Heart left ventricle (tissue), 16 donors: ENCODE results near the gene TEAD1. TPM values are rescaled to one million over a fixed set of nuclear protein-coding genes. Genes with fewer than 3 reads are reported as not detected.

Experiments
- ATAC-seq, 4 donors: fragments of 200-7000 bp; cut with Tn5 transposase; one replicate each; pipeline ENCODE4 v1.9.1; 2020 to 2022; ENCODE audit warnings: moderate library complexity in 4 of 4, mild to moderate bottlenecking in 3 of 4, moderate number of reproducible peaks in 1 of 4
- DNase-seq, 5 donors: peaks; one replicate each; pipeline ENCODE4 v3.0.0-alpha.2; 2020
- H3K27ac ChIP-seq, 12 donors: fragments of 200-600 bp; sonication (generic) in 4 of 12; one replicate each; pipeline versions ENCODE4 v1.5.0 to v1.8.0; 2016 to 2022; ENCODE audit warnings: mild to moderate bottlenecking in 2 of 12
- H3K27me3 ChIP-seq, 9 donors: fragments of 200-600 bp; sonication (generic) in 2 of 9; one replicate each; pipeline versions ENCODE4 v1.5.1 to v1.8.0; 2016 to 2022; ENCODE audit warnings: mild to moderate bottlenecking in 3 of 9
- H3K36me3 ChIP-seq, 9 donors: fragments of 200-600 bp; sonication (generic) in 2 of 9; one replicate each; pipeline versions ENCODE4 v1.5.0 to v1.8.0; 2018 to 2022; ENCODE audit warnings: mild to moderate bottlenecking in 2 of 9
- H3K4me1 ChIP-seq, 12 donors: fragments of 200-600 bp; sonication (generic) in 4 of 12; one replicate each; pipeline versions ENCODE4 v1.5.0 to v1.8.0; 2016 to 2022; ENCODE audit warnings: mild to moderate bottlenecking in 3 of 12
- H3K4me3 ChIP-seq, 12 donors: fragments of 200-600 bp; sonication (generic) in 4 of 12; one replicate each; pipeline versions ENCODE4 v1.5.0 to v1.8.0; 2017 to 2022; ENCODE audit warnings: mild to moderate bottlenecking in 9 of 12, moderate library complexity in 4 of 12
- H3K9me3 ChIP-seq, 12 donors: fragments of 200-600 bp; sonication (generic) in 4 of 12; one replicate each; pipeline versions ENCODE4 v1.5.0 to v1.8.0; 2016 to 2022; ENCODE audit warnings: mild to moderate bottlenecking in 1 of 12
- POLR2A ChIP-seq, 2 donors: fragments of 450-650 bp; IDR thresholded peaks; one replicate each; pipeline ENCODE4 v1.6.1; 2017; ENCODE audit warnings: antibody characterized with exemption in 2 of 2, mild to moderate bottlenecking in 2 of 2, moderate library complexity in 2 of 2
- WGBS, 4 donors: extraction: QIAGEN DNeasy Blood & Tissue Kit in 2 of 4; methylation state at CpG; one replicate each; pipeline versions ENCODE4 v1.1.5 to v1.1.7; 2013 to 2018; 5-methylcytosine and 5-hydroxymethylcytosine counted together
- intact Hi-C, 10 donors: fragments of 100-400 bp; cut with DNase I; formaldehyde crosslinking; loops; one replicate each; pipeline versions ENCODE4 v1.11.1 to v1.14.2; 2022
- polyA plus RNA-seq, 2 donors: library from polyadenylated mRNA; stranded (reverse); fragments of 200-250 nt; gene quantifications; one replicate each; pipeline ENCODE4 v1.2.3, GENCODE V29; 2013
- total RNA-seq, 9 donors: library from RNA; depleted of rRNA in 2 of 9; stranded (reverse); fragments of >200 nt in 2 of 9; fragmentation: NEBNext Ultra II Directional in 3 of 9; extraction: Animal tissue kit (Norgen Biotek cat#: 25700) in 3 of 9; gene quantifications; one replicate each; pipeline versions ENCODE4 v1.1.0 to v1.2.4, GENCODE V29; 2016 to 2023
- TF ChIP-seq, protein P1 (sequence below), 12 donors: fragments of 200-600 bp; sonication (generic) in 4 of 12; IDR thresholded peaks; one replicate each; pipeline versions ENCODE4 v1.5.0 to v1.8.0; 2018 to 2022; ENCODE audit warnings: antibody characterized with exemption in 12 of 12, mild to moderate bottlenecking in 5 of 12
- donor health status: ischemic (EF 13 %, LVEDD 7.1; RV severe dilation, severe dysfunction).
- donor health status: healthy with polysubstance abuse.
- donor health status: DM: no; HTN: yes; CAD: no.
- donor health status: DM: no; HTN: no; CAD: no.
- donor health status: ischemic (EF 25% LVEDD 6.9; RV normal size, moderate dysfunction).
- donor health status: ischemic (EF 25% LVEDD 5.7; RV mildly dilated, moderate dysfunction).
- donor health status: healthy.
- donor health status: DM: yes; HTN: yes; CAD: no.
- donor health status: ischemic (EF 35%, LVEDD 5.7; RV mildly dilated, moderate dysfunction).
- donor health status: nonischemic (EF 11% LVEDD 7.7; RV severe dilation, severe dysfunction).
- donor health status: DM: yes; HTN: yes; CAD: no.
- donor health status: PGD.
- donor health status: ischemic (EF 29% LVEDD 5.4; RV normal size, mild dysfunction).
- donor health status: nonischemic (EF 23%, LVEDD 6.1; RV moderate dilation, normal function).

Gene TEAD1
- total and polyA plus RNA-seq, 11 donors = 14.4 to 161 (median 113) TPM

DNA sequence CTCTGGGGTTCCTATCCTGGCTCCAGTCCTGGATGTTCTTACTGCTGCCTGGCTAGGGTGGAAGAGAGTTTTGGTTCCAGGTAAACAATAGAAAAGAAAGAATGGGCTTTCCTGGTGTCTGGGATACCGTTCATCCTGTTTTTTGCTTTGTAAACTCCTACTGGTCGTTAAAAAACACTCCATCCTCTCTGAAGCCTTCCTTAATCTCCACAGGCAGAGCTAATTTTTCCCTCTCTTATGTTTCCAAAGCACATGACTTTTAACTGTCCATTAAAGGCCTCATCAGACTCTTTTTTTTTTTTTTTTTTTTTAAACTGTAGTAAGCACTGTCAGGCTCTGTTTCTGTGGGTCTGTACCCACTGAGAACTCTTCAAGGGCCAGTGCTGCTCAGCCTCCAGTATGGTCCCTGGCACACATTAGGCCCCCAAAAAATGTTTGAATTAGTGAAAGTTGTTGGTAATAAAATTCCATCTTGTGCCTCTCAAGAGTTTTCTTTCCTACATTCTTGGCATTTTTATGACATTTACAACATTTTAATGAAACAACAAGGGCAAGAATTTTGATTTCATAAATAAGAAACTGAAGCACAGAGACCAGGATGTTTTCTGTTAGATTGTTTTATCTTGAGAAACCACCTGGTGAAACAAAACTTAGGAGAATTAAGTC lies 104.2 kb downstream of the TEAD1 start:
- no peak for ATAC-seq
- DNase-seq = no peak
- intact Hi-C loops = loop anchor here in 1 of 10 donors (10.0 kb wide), 1 partner anchor 474 kb away; no protein-coding TSS in a partner anchor
- TF ChIP-seq, protein P1, sequence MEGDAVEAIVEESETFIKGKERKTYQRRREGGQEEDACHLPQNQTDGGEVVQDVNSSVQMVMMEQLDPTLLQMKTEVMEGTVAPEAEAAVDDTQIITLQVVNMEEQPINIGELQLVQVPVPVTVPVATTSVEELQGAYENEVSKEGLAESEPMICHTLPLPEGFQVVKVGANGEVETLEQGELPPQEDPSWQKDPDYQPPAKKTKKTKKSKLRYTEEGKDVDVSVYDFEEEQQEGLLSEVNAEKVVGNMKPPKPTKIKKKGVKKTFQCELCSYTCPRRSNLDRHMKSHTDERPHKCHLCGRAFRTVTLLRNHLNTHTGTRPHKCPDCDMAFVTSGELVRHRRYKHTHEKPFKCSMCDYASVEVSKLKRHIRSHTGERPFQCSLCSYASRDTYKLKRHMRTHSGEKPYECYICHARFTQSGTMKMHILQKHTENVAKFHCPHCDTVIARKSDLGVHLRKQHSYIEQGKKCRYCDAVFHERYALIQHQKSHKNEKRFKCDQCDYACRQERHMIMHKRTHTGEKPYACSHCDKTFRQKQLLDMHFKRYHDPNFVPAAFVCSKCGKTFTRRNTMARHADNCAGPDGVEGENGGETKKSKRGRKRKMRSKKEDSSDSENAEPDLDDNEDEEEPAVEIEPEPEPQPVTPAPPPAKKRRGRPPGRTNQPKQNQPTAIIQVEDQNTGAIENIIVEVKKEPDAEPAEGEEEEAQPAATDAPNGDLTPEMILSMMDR (IDR thresholded peaks at IDR 0.05) = no peak
- TF ChIP-seq POLR2A (IDR thresholded peaks at IDR 0.05) = no peak
- H3K27me3 ChIP-seq = no peaks in the 10 kb centered on the region
- H3K4me3 ChIP-seq = no peak overlapping the region
- 31 to 44% (median 35%) methylated on average over 2 of the region's 2 CpGs for WGBS, 4 donors
- peak overlapping the region in 1 of 12 donors; percentile 55 for H3K27ac ChIP-seq
- H3K36me3 ChIP-seq = peaks cover 0 to 5% (median 0%) of the 10 kb centered on the region in 9 donors
- H3K9me3 ChIP-seq = no peaks in the 10 kb centered on the region
- H3K4me1 ChIP-seq = peaks cover 0 to 36% (median 10%) of the 10 kb centered on the region in 12 donors

DNA sequence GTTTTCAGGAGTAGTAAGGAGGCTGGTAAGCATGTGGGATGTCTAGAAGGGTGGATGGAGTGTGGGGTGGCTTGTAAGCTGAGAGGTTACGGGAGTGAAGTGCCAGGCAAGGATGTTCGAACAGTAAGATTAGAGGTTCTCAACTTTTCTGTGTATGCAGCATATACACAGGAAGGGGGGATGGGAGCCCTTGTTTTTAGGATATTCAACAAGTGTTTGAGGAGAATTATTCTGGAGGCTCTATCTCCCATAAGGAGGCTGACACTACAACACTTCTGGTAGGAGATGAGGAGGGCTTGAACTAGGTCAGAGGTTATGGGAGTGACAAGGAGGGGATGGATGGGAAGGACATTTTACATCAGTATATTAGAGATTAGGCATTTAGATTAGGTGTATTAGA lies 109.5 kb downstream of the TEAD1 start:
- TF ChIP-seq POLR2A (IDR thresholded peaks at IDR 0.05) = no peak
- TF ChIP-seq, protein P1 (IDR thresholded peaks at IDR 0.05) = no peak
- WGBS, 4 donors = 90 to 96% (median 93%) methylated on average over 2 of the region's 2 CpGs
- no peak for ATAC-seq
- H3K27me3 ChIP-seq = no peaks in the 10 kb centered on the region
- DNase-seq = no peak
- H3K4me3 ChIP-seq = no peak overlapping the region
- intact Hi-C loops = no loop called here
- no peak overlapping the region for H3K27ac ChIP-seq
- H3K36me3 ChIP-seq = peaks cover 0 to 5% (median 0%) of the 10 kb centered on the region in 9 donors
- peaks cover 0 to 35% (median 6%) of the 10 kb centered on the region in 12 donors for H3K4me1 ChIP-seq
- H3K9me3 ChIP-seq = no peaks in the 10 kb centered on the region

DNA sequence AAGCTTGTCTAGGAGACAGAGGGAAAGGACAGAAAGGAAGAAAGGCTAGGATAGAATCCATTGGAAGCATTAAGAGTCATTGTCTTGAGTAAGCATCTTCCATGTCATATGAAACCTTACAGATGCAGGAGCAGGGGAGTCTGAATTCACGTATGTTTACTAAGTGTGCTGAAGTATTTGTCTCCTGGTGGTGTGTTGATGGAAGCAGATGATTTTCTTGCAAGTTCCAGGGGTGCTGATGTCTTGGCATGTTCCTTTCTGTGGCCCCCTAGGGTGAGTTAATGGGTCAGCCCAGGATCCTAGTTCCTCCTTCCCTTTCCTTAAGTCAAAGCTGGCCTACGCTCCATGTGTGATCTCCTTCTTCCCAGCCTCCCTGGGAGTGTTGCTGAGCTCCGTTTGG lies 110.2 kb downstream of the TEAD1 start:
- TF ChIP-seq, protein P1 (IDR thresholded peaks at IDR 0.05) = no peak
- no peak for TF ChIP-seq POLR2A (IDR thresholded peaks at IDR 0.05)
- DNase-seq = no peak
- WGBS, 4 donors = 23 to 59% (median 28%) methylated on average over 3 of the region's 3 CpGs
- Histone ChIP-seq H3K27me3 (no peaks in the 10 kb centered on the region), H3K4me1 (peaks cover 0 to 34% (median 5%) of the 10 kb centered on the region in 12 donors), H3K9me3 (no peaks in the 10 kb centered on the region), H3K4me3 (no peak overlapping the region), H3K27ac (no peak overlapping the region), H3K36me3 (peaks cover 0 to 5% (median 0%) of the 10 kb centered on the region in 9 donors)
- intact Hi-C loops = no loop called here
- ATAC-seq = no peak

DNA sequence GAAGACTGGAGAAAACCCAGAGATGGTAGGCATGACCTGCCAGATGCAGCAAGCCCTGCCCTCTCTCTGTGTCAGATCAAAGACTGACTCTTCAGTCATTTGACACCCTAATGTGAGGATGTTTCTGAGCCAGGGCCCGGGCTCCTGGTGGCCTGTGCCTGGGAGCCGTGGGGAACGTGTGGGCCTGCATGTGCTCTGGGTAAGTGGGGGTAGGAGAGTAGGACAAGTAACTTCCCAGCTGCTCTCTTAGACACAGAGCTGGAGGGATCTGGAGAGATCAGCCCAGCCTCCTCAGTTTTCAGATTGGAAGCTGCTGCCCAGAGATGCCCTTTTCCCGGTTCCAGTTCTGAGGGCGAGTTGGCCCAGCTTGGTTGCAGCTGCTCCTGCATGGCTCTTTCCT lies 110.8 kb downstream of the TEAD1 start:
- no peaks in the 10 kb centered on the region for H3K27me3 ChIP-seq
- peaks cover 0 to 40% (median 5%) of the 10 kb centered on the region in 12 donors for H3K4me1 ChIP-seq
- peaks cover 0 to 5% (median 0%) of the 10 kb centered on the region in 9 donors for H3K36me3 ChIP-seq
- 58 to 66% (median 61%) methylated on average over 5 of the region's 5 CpGs for WGBS, 4 donors
- peak in 3 of 4 donors; percentile 39 to 52 (median 41) for ATAC-seq
- H3K27ac ChIP-seq = peak overlapping the region in 1 of 12 donors; percentile 28
- intact Hi-C loops = loop anchor here in 1 of 10 donors (5.0 kb wide), 1 partner anchor 43 kb away; no protein-coding TSS in a partner anchor
- H3K9me3 ChIP-seq = no peaks in the 10 kb centered on the region
- TF ChIP-seq POLR2A (IDR thresholded peaks at IDR 0.05) = no peak
- TF ChIP-seq, protein P1 (IDR thresholded peaks at IDR 0.05) = no peak
- no peak overlapping the region for H3K4me3 ChIP-seq
- DNase-seq = peak in 1 of 5 donors; percentile 54
